SU-DHL-6 (cell line): ENCODE data around the gene CCDC86.
A peak's percentile ranks its signal among the peaks of the same experiment; 100 is the strongest.

Experiments
- H2AFZ ChIP-seq: fragments of 200-600 bp; sonication (generic); 2 replicates; pipeline ENCODE4 v1.6.1; 2014; ENCODE audit warnings: low read depth, mild to moderate bottlenecking, moderate library complexity, mixed read lengths, antibody characterized with exemption, low read length; ENCODE audit not compliant: severe bottlenecking
- H3F3A ChIP-seq: fragments of 200-600 bp; shearing (Covaris generic); 2 replicates; pipeline ENCODE4 v1.6.0; 2016; ENCODE audit warnings: antibody characterized with exemption, mild to moderate bottlenecking; ENCODE audit not compliant: insufficient read depth
- H3K27ac ChIP-seq: fragments of 200-600 bp; sonication (generic); 2 replicates; pipeline ENCODE4 v1.5.1; 2016; ENCODE audit warnings: low read depth, mild to moderate bottlenecking, low read length, moderate library complexity, mixed read lengths
- H3K27me3 ChIP-seq: fragments of 200-600 bp; sonication (generic), shearing (Covaris generic); 2 replicates; pipeline ENCODE4 v1.6.0; 2014; ENCODE audit warnings: mild to moderate bottlenecking, low read length
- H3K36me3 ChIP-seq: fragments of 200-600 bp; sonication (generic); 2 replicates; pipeline ENCODE4 v1.6.1; 2014; ENCODE audit warnings: mild to moderate bottlenecking, low read length, mixed read lengths
- H3K4me2 ChIP-seq: fragments of 300-600, 200-600 bp; shearing (Covaris generic), sonication (generic); 2 replicates; pipeline ENCODE4 v1.6.0; 2014; ENCODE audit warnings: low read length, low read depth, mild to moderate bottlenecking; ENCODE audit not compliant: poor library complexity, severe bottlenecking
- H3K4me3 ChIP-seq: fragments of 200-600 bp; sonication (generic); 2 replicates; pipeline ENCODE4 v1.5.1; 2014; ENCODE audit warnings: antibody characterized with exemption, low read length, mild to moderate bottlenecking, mixed read lengths; ENCODE audit not compliant: insufficient read depth, poor library complexity, severe bottlenecking
- H3K79me2 ChIP-seq: fragments of 200-600 bp; sonication (generic); 2 replicates; pipeline ENCODE4 v1.6.1; 2014; ENCODE audit warnings: mild to moderate bottlenecking, low read length, moderate library complexity; ENCODE audit not compliant: insufficient read depth
- H3K9ac ChIP-seq: fragments of 200-600 bp; sonication (generic); 2 replicates; pipeline ENCODE4 v1.7.0; 2014; ENCODE audit warnings: mild to moderate bottlenecking, low read length
- H3K9me2 ChIP-seq: fragments of 200-600 bp; sonication (generic); replicated peaks from 2 replicates; pipeline ENCODE4 v1.6.1; 2014; ENCODE audit warnings: low read length; ENCODE audit not compliant: insufficient read depth
- H3K9me3 ChIP-seq: fragments of 200-600 bp; sonication (generic); 2 replicates; pipeline ENCODE4 v1.6.1; 2014; ENCODE audit warnings: low read length, mixed read lengths; ENCODE audit not compliant: insufficient read depth
- H4K20me1 ChIP-seq: fragments of 200-600 bp; sonication (generic); 2 replicates; pipeline ENCODE4 v1.6.1; 2014; ENCODE audit warnings: low read depth, mild to moderate bottlenecking, antibody characterized with exemption, low read length, moderate library complexity, mixed read lengths
- EZH2phosphoT487 ChIP-seq: fragments of 200-600 bp; sonication (generic), shearing (Covaris generic); conservative IDR thresholded peaks from 2 replicates; pipeline ENCODE4 v1.6.1; 2018; ENCODE audit warnings: mild to moderate bottlenecking, antibody characterized with exemption, low read length, moderate library complexity, mixed read lengths
- TF ChIP-seq, protein P1 (sequence below): fragments of 200-600 bp; sonication (generic); IDR thresholded peaks from one replicate; pipeline ENCODE4 v1.5.1; 2017; ENCODE audit warnings: antibody characterized with exemption, mild to moderate bottlenecking, low read length, moderate library complexity; ENCODE audit not compliant: insufficient read depth, poor library complexity, severe bottlenecking

The CCDC86 gene

DNA sequence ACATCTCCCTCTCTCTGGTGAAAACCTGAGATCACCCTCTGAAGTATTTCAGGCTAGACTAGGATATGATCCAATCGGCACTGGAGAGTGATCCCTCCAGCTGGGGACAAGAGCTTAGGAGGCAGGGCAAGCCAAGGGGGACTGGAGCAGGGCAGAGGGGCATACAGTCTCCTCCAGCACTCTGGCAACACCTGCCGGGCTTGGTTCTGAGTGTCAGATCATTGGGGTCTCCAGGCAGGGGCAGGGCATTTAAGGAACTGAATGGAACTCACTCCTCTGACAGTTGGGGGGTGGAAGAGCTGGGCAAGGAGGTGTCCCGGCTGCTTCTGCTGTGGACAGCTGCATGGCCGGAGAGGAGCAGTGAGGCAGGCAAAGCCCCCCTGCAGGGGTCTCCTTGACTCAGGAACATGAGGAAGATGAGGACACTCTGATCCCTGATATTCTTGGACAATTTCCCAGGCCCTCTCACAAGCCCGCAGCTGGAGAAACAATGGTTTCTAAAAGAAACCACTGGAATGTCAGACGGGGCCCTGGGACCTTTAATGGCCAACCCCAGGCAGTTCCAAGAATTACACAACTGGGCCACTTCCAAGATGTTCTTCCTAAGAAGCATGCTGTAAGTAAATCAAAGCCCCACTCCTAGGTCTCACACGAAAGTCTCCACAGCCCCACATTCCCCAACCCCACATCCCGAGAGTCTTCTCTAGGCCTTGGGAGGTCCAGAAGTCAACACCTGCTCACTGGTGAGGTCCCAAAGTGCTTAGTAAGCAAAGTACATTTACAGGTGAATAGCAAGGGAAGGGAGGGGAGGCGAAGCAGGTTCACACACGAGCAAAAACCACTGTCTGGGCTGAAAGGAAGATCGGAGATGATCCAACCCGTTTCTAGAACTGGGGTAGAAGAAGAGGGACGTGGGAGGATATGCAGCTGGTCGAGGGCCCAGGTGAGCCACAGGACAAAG lies 1.2 kb upstream of the CCDC86 start:
- no peak overlapping the region for H3K9ac ChIP-seq
- H3K27ac ChIP-seq, result no peak overlapping the region
- H4K20me1 ChIP-seq, result no peaks in the 10 kb centered on the region
- H3K4me3 ChIP-seq, result no peak overlapping the region
- H3F3A ChIP-seq, result no peaks in the 10 kb centered on the region
- no peak overlapping the region for H3K4me2 ChIP-seq
- no peaks in the 10 kb centered on the region for H3K27me3 ChIP-seq
- no peaks in the 10 kb centered on the region for H3K9me2 ChIP-seq
- no peaks in the 10 kb centered on the region for H3K9me3 ChIP-seq
- H2AFZ ChIP-seq, result no peak overlapping the region
- peaks cover 39% of the 10 kb centered on the region for H3K79me2 ChIP-seq
- no peaks in the 10 kb centered on the region for H3K36me3 ChIP-seq
- TF ChIP-seq, protein P1, sequence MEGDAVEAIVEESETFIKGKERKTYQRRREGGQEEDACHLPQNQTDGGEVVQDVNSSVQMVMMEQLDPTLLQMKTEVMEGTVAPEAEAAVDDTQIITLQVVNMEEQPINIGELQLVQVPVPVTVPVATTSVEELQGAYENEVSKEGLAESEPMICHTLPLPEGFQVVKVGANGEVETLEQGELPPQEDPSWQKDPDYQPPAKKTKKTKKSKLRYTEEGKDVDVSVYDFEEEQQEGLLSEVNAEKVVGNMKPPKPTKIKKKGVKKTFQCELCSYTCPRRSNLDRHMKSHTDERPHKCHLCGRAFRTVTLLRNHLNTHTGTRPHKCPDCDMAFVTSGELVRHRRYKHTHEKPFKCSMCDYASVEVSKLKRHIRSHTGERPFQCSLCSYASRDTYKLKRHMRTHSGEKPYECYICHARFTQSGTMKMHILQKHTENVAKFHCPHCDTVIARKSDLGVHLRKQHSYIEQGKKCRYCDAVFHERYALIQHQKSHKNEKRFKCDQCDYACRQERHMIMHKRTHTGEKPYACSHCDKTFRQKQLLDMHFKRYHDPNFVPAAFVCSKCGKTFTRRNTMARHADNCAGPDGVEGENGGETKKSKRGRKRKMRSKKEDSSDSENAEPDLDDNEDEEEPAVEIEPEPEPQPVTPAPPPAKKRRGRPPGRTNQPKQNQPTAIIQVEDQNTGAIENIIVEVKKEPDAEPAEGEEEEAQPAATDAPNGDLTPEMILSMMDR, result no peak
- TF ChIP-seq EZH2phosphoT487, result no peak

DNA sequence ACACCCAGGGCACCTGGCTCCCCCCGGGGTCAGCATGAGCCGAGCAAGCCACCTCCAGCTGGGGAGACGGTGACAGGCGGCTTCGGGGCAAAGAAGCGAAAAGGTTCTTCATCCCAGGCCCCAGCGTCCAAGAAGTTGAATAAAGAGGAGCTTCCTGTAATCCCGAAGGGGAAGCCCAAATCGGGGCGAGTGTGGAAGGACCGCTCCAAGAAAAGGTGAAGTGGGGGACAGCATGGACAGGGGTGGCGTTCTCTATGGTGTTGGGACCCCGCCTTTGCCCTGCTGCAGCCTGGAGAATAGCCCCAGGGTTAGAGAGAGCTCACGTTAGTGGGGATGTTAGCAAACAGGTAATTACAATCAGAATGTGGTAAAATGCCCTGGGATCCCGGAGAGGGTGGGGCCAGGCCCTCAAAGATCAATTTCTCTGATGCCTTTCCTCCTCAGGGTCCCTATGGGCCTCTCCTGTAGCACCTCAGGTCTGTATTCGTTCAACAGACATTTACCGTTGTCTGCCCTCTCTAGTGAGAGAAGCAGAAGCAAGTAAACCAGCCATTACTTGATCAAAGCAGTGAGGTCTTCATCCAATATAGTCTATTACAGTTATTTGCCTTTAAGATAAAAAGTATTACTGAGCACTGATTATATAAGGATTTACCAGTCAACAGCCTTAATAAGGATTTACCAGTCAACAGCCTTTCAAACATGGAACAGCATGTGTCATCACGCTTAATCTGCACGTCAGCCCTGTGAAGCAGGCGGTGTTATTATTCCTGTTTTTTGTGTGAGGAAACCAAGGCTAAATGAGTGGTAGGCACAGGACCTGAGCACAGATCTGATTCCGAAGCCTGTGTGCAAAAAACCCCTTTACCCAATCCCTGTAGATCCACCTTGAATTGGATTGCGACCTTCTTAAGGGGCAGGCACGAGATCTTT lies 1.0 kb downstream of the CCDC86 start:
- Histone ChIP-seq H3F3A (no peaks in the 10 kb centered on the region), H3K36me3 (no peaks in the 10 kb centered on the region), H3K79me2 (peaks cover 44% of the 10 kb centered on the region), H2AFZ (peak overlapping the region; percentile 43), H3K27me3 (no peaks in the 10 kb centered on the region), H3K9ac (peak overlapping the region; percentile 86), H3K9me2 (no peaks in the 10 kb centered on the region), H3K27ac (no peak overlapping the region), H3K4me3 (peak overlapping the region; percentile 94), H3K4me2 (peak overlapping the region; percentile 71), H3K9me3 (no peaks in the 10 kb centered on the region), H4K20me1 (no peaks in the 10 kb centered on the region)
- TF ChIP-seq EZH2phosphoT487, result no peak
- TF ChIP-seq, protein P1, result no peak

DNA sequence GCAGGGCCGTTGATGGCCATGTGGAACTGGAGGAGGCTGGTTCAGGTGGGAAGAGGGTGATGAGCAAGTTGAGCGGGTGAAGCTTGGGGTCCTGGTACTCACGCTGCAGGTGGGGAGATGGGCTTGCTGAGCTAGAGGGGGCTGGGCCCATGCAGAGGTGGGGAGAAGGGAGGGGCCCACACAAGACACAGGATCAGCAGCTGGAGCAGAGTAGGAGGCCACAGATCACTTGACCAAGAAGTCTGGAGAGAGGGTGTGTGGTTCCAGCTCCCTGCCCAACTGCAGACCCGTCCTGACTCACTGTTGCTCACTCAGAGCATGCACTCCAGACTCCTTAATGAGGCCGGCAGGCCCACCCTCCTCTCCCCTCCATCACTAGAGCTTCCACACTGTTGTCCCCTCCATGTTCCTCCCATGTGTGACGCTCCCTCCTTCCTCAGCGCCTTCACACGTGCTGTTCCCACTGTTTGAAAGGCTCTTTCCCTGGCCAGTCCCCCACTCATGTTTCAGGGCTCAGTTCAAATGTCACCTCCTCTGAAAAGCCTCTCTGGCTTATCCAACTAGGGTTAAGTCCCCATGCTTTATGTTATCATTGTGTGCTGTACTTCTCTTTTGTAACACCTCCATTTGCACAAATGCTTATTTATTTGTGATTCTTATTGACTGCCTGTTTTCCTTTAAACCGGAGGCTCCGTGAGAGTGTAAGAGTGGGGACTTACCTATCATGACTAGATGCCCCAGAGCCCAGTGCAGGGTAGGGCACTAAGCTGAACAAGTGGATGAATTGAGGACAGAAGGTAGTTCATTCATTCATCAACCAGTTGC lies 2.3 kb downstream of the CCDC86 start:
- peak overlapping the region; percentile 94 for H3K4me3 ChIP-seq
- no peaks in the 10 kb centered on the region for H3K36me3 ChIP-seq
- H3K79me2 ChIP-seq, result peaks cover 44% of the 10 kb centered on the region
- no peak overlapping the region for H2AFZ ChIP-seq
- H3K9me2 ChIP-seq, result no peaks in the 10 kb centered on the region
- no peaks in the 10 kb centered on the region for H3K9me3 ChIP-seq
- H4K20me1 ChIP-seq, result no peaks in the 10 kb centered on the region
- no peak overlapping the region for H3K27ac ChIP-seq
- TF ChIP-seq, protein P1, result no peak
- TF ChIP-seq EZH2phosphoT487, result no peak
- peak overlapping the region; percentile 71 for H3K4me2 ChIP-seq
- H3F3A ChIP-seq, result no peaks in the 10 kb centered on the region
- no peaks in the 10 kb centered on the region for H3K27me3 ChIP-seq
- H3K9ac ChIP-seq, result peak overlapping the region; percentile 86
